ENCODE data around the gene C11orf24.

The C11orf24 gene

DNA sequence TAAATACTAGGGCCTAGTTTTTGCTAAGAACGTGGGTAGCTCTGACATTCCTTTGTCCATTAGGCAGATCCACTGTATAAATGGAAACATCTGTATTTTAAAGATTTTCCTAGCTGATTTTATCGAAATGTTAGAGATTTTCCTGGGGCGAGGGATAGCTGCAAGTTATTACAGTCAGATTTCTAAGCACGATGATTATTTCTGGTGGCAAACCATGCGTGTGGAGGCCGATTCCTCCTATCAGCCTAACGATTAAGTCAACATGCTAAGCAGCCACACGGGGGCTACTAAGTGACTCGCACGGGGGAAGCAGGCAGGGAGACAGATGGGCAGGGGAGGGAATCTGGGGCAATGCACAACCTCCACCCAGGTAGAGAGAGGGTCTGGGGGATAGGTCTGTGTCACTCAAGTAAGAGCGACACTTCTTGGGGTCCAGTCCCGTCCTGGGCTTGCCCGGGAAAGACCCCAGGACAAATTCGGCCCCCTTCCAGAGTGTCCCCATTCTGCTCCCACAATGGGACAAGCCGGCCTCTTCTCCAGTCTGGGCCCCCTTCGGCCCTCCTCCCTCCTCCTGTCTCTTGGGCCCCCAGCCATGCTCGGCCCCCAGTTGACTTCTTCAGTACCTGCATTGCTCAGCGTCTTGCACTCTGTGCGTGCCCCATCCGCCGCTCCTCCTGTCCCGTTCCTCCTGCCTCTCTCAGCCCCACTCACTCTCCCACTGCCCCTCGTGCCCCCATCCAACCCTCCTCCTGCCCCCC is 571 bp downstream of the C11orf24 start (continued):
- TF ChIP-seq, protein P1, sequence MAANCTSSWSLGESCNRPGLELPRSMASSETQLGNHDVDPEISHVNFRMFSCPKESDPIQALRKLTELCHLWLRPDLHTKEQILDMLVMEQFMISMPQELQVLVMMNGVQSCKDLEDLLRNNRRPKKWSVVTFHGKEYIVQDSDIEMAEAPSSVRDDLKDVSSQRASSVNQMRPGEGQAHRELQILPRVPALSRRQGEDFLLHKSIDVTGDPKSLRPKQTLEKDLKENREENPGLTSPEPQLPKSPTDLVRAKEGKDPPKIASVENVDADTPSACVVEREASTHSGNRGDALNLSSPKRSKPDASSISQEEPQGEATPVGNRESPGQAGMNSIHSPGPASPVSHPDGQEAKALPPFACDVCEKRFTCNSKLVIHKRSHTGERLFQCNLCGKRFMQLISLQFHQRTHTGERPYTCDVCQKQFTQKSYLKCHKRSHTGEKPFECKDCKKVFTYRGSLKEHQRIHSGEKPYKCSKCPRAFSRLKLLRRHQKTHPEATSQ (tag by site-specific recombination; IDR thresholded peaks at IDR 0.05) = no peak
- TF ChIP-seq, protein P2, sequence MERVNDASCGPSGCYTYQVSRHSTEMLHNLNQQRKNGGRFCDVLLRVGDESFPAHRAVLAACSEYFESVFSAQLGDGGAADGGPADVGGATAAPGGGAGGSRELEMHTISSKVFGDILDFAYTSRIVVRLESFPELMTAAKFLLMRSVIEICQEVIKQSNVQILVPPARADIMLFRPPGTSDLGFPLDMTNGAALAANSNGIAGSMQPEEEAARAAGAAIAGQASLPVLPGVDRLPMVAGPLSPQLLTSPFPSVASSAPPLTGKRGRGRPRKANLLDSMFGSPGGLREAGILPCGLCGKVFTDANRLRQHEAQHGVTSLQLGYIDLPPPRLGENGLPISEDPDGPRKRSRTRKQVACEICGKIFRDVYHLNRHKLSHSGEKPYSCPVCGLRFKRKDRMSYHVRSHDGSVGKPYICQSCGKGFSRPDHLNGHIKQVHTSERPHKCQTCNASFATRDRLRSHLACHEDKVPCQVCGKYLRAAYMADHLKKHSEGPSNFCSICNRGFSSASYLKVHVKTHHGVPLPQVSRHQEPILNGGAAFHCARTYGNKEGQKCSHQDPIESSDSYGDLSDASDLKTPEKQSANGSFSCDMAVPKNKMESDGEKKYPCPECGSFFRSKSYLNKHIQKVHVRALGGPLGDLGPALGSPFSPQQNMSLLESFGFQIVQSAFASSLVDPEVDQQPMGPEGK (tag by site-specific recombination; IDR thresholded peaks at IDR 0.05) = peak; percentile 37; the same call in 1 of the 2 replicates
- no peak for TF ChIP-seq ZNF510 (tag by site-specific recombination; IDR thresholded peaks at IDR 0.05; ENCODE audit: insufficient replicate concordance)
- TF ChIP-seq, protein P3, sequence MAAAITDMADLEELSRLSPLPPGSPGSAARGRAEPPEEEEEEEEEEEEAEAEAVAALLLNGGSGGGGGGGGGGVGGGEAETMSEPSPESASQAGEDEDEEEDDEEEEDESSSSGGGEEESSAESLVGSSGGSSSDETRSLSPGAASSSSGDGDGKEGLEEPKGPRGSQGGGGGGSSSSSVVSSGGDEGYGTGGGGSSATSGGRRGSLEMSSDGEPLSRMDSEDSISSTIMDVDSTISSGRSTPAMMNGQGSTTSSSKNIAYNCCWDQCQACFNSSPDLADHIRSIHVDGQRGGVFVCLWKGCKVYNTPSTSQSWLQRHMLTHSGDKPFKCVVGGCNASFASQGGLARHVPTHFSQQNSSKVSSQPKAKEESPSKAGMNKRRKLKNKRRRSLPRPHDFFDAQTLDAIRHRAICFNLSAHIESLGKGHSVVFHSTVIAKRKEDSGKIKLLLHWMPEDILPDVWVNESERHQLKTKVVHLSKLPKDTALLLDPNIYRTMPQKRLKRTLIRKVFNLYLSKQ (tag by site-specific recombination; IDR thresholded peaks at IDR 0.05; ENCODE audit: borderline replicate concordance) = no peak
- no peak for TF ChIP-seq ZNF354C (tag by site-specific recombination; IDR thresholded peaks at IDR 0.05; ENCODE audit: borderline replicate concordance, low read depth)
- TF ChIP-seq ZFP37 (tag by site-specific recombination; IDR thresholded peaks at IDR 0.05) = peak; percentile 43; the same call in 1 of the 2 replicates
- TF ChIP-seq, protein P4, sequence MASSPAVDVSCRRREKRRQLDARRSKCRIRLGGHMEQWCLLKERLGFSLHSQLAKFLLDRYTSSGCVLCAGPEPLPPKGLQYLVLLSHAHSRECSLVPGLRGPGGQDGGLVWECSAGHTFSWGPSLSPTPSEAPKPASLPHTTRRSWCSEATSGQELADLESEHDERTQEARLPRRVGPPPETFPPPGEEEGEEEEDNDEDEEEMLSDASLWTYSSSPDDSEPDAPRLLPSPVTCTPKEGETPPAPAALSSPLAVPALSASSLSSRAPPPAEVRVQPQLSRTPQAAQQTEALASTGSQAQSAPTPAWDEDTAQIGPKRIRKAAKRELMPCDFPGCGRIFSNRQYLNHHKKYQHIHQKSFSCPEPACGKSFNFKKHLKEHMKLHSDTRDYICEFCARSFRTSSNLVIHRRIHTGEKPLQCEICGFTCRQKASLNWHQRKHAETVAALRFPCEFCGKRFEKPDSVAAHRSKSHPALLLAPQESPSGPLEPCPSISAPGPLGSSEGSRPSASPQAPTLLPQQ (tag by site-specific recombination; IDR thresholded peaks at IDR 0.05) = peak; percentile 24; the same call in 1 of the 2 replicates
- no peak for TF ChIP-seq YY2 (tag by site-specific recombination; IDR thresholded peaks at IDR 0.05)
- TF ChIP-seq ZXDB (tag by site-specific recombination; IDR thresholded peaks at IDR 0.05) = peak; percentile 90
- no peak for TF ChIP-seq ZNF184 (tag by site-specific recombination; IDR thresholded peaks at IDR 0.05)
- TF ChIP-seq, protein P5, sequence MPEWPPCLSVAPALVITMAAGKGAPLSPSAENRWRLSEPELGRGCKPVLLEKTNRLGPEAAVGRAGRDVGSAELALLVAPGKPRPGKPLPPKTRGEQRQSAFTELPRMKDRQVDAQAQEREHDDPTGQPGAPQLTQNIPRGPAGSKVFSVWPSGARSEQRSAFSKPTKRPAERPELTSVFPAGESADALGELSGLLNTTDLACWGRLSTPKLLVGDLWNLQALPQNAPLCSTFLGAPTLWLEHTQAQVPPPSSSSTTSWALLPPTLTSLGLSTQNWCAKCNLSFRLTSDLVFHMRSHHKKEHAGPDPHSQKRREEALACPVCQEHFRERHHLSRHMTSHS (tag by site-specific recombination; IDR thresholded peaks at IDR 0.05) = no peak
- TF ChIP-seq ZNF121 (tag by site-specific recombination; IDR thresholded peaks at IDR 0.05) = no peak
- TF ChIP-seq ZNF112 (tag by site-specific recombination; IDR thresholded peaks at IDR 0.05) = no peak
- TF ChIP-seq ZNF174 (tag by site-specific recombination; IDR thresholded peaks at IDR 0.05) = no peak
- no peak for TF ChIP-seq ZNF391 (tag by site-specific recombination; IDR thresholded peaks at IDR 0.05; ENCODE audit: borderline replicate concordance, low read depth)
- TF ChIP-seq ZNF837 (tag by site-specific recombination; IDR thresholded peaks at IDR 0.05) = no peak
- no peak for TF ChIP-seq REST (tag by site-specific recombination; IDR thresholded peaks at IDR 0.05)
- TF ChIP-seq ZNF211 (tag by site-specific recombination; IDR thresholded peaks at IDR 0.05; ENCODE audit: low read depth) = no peak
- no peak for TF ChIP-seq ZEB2 (tag by site-specific recombination; IDR thresholded peaks at IDR 0.05)
- no peak for TF ChIP-seq ZSCAN16 (tag by site-specific recombination; IDR thresholded peaks at IDR 0.05)
- TF ChIP-seq ZBTB8A (tag by site-specific recombination; IDR thresholded peaks at IDR 0.05) = no peak
- no peak for TF ChIP-seq ZNF623 (tag by site-specific recombination; IDR thresholded peaks at IDR 0.05)
- no peak for TF ChIP-seq ZNF416 (tag by site-specific recombination; IDR thresholded peaks at IDR 0.05)
- no peak for TF ChIP-seq ZNF76 (tag by site-specific recombination; IDR thresholded peaks at IDR 0.05; ENCODE audit: borderline replicate concordance, low read depth)
- TF ChIP-seq ZNF677 (tag by site-specific recombination; IDR thresholded peaks at IDR 0.05) = no peak
- TF ChIP-seq CTCF (tag by site-specific recombination; IDR thresholded peaks at IDR 0.05) = 0 out of 2 replicates have a peak, but pooled peaks have one; percentile 23
- no peak for TF ChIP-seq ZNF558 (tag by site-specific recombination; IDR thresholded peaks at IDR 0.05)

Measured in HEK293 (cell line).